Brain microvascular endothelial cell (primary cell): ENCODE results near the gene ZGRF1.
"Not testable (repeated sequence)": the region's sequence is repeated elsewhere in the genome, so short reads cannot be mapped to it uniquely, and the experiment has no call there.

Experiments
- DNase-seq: peaks from one replicate; pipeline ENCODE4 v3.0.0-alpha.2; 2020
- H3K27ac ChIP-seq: fragments of 250-450 bp; sonication (Bioruptor Pico); 2 replicates; pipeline ENCODE4 v1.5.1; 2020; ENCODE audit warnings: mild to moderate bottlenecking, moderate library complexity
- H3K27me3 ChIP-seq: fragments of 250-450 bp; sonication (Bioruptor Pico); replicated peaks from 2 replicates; pipeline ENCODE4 v1.5.1; 2020; ENCODE audit warnings: mild to moderate bottlenecking
- H3K36me3 ChIP-seq: fragments of 250-450 bp; sonication (Bioruptor Pico); replicated peaks from 2 replicates; pipeline ENCODE4 v1.5.1; 2020; ENCODE audit warnings: mild to moderate bottlenecking
- H3K4me3 ChIP-seq: 2 replicates; pipeline ENCODE4 v1.5.1; 2011; ENCODE audit warnings: low read depth, mild to moderate bottlenecking, control low read depth, low read length, moderate library complexity
- in situ Hi-C: cut with HindIII; loops from 2 replicates; pipeline ENCODE4 v1.10.0; 2017; ENCODE audit warnings: low sequenced_read_pairs, low pct_ligation_motif_present
- TF ChIP-seq, protein P1 (sequence below): IDR thresholded peaks from 2 replicates; pipeline ENCODE4 v1.5.1; 2011; ENCODE audit warnings: low read depth, mild to moderate bottlenecking, moderate library complexity, low read length, control low read depth, inconsistent platforms; ENCODE audit errors: missing control alignments

ZGRF1 gene

DNA sequence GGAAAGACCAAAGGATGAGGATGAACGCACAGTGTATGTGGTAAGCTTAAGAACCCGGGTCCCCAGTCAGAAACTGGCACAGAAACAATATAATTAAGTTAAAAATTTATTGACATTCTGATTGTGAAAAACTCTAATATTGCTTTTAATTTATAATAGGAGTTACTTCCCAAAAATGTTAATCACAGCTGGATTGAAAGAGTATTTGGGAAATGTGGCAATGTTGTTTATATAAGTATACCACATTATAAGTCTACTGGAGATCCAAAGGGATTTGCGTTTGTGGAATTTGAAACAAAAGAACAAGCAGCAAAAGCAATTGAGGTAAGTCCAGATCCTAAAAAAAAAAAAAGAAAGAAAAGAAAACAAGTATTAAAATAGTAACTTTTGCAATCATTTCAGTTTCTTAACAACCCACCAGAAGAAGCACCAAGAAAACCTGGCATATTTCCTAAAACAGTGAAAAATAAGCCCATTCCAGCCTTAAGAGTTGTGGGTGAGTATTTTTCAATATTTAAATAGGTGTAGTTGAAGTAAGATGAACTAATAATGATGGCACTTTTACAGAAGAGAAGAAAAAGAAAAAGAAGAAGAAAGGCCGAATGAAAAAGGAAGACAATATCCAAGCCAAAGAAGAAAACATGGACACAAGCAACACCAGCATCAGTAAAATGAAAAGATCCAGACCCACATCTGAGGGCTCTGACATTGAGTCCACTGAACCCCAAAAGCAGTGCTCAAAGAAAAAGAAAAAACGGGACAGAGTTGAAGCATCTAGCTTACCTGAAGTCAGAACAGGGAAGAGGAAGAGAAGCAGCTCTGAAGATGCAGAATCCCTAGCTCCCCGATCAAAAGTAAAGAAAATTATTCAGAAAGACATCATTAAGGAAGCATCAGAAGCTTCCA is 10.2 kb upstream of the ZGRF1 start:
- in situ Hi-C loops = no loop called here
- H3K27me3 ChIP-seq = no peaks in the 10 kb centered on the region
- H3K27ac ChIP-seq = no peak overlapping the region
- TF ChIP-seq, protein P1, sequence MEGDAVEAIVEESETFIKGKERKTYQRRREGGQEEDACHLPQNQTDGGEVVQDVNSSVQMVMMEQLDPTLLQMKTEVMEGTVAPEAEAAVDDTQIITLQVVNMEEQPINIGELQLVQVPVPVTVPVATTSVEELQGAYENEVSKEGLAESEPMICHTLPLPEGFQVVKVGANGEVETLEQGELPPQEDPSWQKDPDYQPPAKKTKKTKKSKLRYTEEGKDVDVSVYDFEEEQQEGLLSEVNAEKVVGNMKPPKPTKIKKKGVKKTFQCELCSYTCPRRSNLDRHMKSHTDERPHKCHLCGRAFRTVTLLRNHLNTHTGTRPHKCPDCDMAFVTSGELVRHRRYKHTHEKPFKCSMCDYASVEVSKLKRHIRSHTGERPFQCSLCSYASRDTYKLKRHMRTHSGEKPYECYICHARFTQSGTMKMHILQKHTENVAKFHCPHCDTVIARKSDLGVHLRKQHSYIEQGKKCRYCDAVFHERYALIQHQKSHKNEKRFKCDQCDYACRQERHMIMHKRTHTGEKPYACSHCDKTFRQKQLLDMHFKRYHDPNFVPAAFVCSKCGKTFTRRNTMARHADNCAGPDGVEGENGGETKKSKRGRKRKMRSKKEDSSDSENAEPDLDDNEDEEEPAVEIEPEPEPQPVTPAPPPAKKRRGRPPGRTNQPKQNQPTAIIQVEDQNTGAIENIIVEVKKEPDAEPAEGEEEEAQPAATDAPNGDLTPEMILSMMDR = no peak
- no peak for DNase-seq
- H3K36me3 ChIP-seq = peaks cover 19% of the 10 kb centered on the region
- H3K4me3 ChIP-seq = no peak overlapping the region

DNA sequence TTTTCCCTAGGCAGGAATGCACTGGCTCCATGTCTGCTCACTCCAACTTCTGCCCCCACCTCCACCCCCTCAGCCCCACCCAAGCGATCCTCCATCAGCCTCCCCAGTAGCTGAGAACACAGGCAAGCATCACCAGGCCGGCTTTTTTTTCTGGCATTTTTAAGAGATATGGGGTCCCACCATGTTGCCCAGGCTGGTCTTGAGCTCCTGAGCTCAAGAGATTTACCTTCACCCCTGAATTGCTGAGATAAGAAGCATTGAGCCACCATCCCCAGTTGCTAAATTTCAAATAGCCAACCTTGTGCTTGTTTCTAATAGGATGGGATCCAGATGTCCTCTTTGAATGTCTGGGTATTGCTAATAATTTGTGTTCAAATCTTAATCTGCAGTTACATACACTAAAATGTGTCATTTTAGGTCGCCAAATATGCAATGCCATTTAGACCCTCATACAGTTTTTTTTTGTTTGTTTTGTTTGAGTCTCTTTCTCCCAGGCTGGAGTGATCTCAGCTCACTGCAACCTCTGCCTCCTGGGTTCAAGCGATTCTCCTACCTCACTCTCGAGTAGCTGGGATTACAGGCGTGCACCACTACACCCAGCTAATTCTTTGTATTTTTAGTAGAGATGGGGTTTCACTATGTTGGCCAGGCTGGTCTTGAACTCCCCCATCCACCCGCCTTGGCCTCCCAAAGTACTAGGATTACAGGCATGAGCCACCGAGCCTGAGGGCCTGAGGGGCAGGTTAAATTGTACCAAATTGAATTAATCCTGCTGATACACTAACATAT is 9.0 kb upstream of the ZGRF1 start:
- H3K36me3 ChIP-seq = peaks cover 15% of the 10 kb centered on the region
- TF ChIP-seq, protein P1 = no peak

DNA sequence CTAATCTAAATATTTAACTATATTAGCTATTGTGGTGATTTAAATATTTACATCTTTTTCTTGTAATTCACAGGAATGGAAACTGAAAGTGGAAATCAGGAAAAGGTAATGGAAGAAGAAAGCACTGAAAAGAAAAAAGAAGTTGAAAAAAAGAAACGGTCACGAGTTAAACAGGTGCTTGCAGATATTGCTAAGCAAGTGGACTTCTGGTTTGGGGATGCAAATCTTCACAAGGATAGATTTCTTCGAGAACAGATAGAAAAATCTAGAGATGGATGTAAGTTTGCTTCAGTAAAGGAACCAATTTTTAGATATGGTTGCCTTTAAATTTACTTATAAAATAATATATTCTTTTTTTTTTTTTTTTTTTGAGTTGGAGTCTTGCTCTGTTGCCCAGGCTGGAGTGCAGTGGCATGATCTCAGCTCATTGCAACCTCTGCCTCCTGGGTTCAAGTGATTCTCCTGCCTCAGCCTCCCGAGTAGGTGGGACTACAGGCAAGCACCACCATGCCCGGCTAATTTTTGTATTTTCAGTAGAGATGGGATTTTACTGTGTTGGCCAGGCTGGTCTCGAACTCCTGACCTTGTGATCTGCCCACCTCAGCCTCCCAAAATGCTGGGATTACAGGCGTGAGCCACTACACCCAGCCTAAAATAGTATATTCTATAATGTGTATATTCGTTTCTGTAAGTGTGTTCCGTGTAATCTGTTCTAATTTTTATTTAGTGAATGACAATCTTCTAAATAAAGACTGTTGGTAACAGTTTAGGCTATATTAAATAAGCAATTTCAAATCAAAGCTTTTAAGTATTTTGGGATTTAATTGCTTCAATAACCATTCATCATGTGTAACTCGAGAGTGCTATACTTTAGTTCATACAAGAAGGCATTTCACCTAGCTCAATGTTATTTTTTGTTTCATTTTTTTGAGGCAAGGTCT is 8.2 kb upstream of the ZGRF1 start:
- H3K36me3 ChIP-seq = peaks cover 13% of the 10 kb centered on the region
- H3K27ac ChIP-seq, in situ Hi-C loops, DNase-seq, H3K4me3 ChIP-seq, H3K27me3 ChIP-seq: not testable (repeated sequence)

More for the DNA sequence above, 9.0 kb upstream of the ZGRF1 start:
- H3K27me3 ChIP-seq = no peaks in the 10 kb centered on the region
- H3K4me3 ChIP-seq = no peak overlapping the region
- no peak overlapping the region for H3K27ac ChIP-seq
- no peak for DNase-seq
- in situ Hi-C loops = no loop called here

DNA sequence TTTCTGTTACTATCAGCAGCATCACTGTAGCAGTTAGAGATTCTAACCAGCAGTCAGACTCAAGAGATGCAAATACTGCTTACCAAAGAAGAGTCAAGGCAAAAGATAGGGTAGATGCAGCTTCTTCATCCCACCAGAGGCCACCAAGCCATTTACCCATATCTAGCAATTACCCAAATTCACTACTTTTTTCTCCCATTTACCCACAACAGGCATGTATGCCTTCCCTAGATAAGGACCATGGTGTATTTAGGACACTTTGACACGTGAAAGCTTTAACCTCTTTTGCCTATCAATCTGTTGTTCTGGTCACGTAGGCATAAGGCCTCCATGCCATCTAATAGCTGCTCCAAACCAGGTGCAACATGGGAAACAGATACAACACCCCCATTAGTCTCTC is 5.8 kb upstream of the ZGRF1 start:
- Histone ChIP-seq H3K4me3 (no peak overlapping the region), H3K27ac (no peak overlapping the region), H3K36me3 (peaks cover 13% of the 10 kb centered on the region), H3K27me3 (no peaks in the 10 kb centered on the region)
- in situ Hi-C loops = no loop called here
- DNase-seq = no peak
- TF ChIP-seq, protein P1 = no peak

DNA sequence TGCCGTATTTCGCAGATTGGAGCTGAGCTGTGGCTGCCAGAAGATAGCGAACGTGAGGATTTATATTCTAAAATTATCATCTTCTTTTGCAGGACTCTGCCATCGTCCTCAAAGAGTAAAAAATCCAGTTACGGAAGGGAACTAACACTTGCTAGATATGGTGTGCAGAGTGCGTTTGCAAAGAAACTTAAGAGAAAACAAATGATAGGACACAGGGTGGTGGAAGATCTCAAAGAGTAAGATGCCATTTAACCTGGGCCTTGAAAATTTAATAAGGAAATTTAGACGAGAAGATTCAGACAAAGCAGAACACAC is 800 bp upstream of the ZGRF1 start:
- Histone ChIP-seq H3K36me3 (peaks cover 4% of the 10 kb centered on the region), H3K27me3 (no peaks in the 10 kb centered on the region), H3K27ac (peak overlapping the region; percentile 97), H3K4me3 (peak overlapping the region; percentile 95)
- TF ChIP-seq, protein P1 = no peak
- in situ Hi-C loops = no loop called here
- no peak for DNase-seq
